T-cell (primary cell): ENCODE measurements around the gene NRIP1. TPM values are rescaled to one million over a fixed set of nuclear protein-coding genes. Genes with fewer than 3 reads are reported as not detected.

Experiments used
- ATAC-seq, 4 experiments: fragments of 200-7000 bp in 3 of 4; fragments of 150-1000 bp in 1 of 4; cut with Tn5 transposase; replicated peaks in 1 of 4; 1 replicate in 3 of 4; 2 replicates in 1 of 4; pipeline ENCODE4 v1.10.0; 2021; ENCODE audit warnings: moderate library complexity in 3 of 4, mild to moderate bottlenecking in 2 of 4, moderate number of reproducible peaks in 1 of 4
- CTCF ChIA-PET, 2 donors: fragments of 300-600 bp; sonication (Branson Sonifier 250); formaldehyde crosslinking; loops; one replicate each; lab custom pipeline; 2022; ENCODE audit warnings: antibody characterized with exemption in 2 of 2; lab: Charles Lee
- POLR2A ChIA-PET, 2 donors: fragments of 300-600 bp; sonication (Branson Sonifier 250); formaldehyde crosslinking; loops; one replicate each; lab custom pipeline; 2022; ENCODE audit warnings: antibody characterized with exemption in 2 of 2; lab: Charles Lee
- DNase-seq, 35 experiments: peaks; one replicate each; pipeline versions ENCODE4 v3.0.0 to v3.0.0-alpha.2; 2013 to 2023
- H3K27ac ChIP-seq: one replicate; pipeline ENCODE4 v1.5.1; 2013; ENCODE audit warnings: low read length
- H3K27me3 ChIP-seq, 2 experiments: replicated peaks in 1 of 2; 1 replicate in 1 of 2; 2 replicates in 1 of 2; pipeline versions ENCODE4 v1.6.1 to v1.7.0; 2013; ENCODE audit warnings: low read length in 1 of 2, mixed read lengths in 1 of 2; ENCODE audit not compliant: control insufficient read depth in 2 of 2, insufficient read depth in 2 of 2; ENCODE audit errors: extremely low read depth in 1 of 2
- H3K36me3 ChIP-seq, 2 donors: 1 replicate in 1 of 2; 2 replicates in 1 of 2; pipeline versions ENCODE4 v1.6.1 to v1.7.0; 2013; ENCODE audit warnings: low read length in 1 of 2; ENCODE audit not compliant: control insufficient read depth in 2 of 2, insufficient read depth in 1 of 2; ENCODE audit errors: extremely low read depth in 1 of 2
- H3K4me1 ChIP-seq, 2 experiments: 1 replicate in 1 of 2; 2 replicates in 1 of 2; pipeline versions ENCODE4 v1.6.1 to v1.7.0; 2013; ENCODE audit warnings: low read length in 2 of 2, mixed read lengths in 1 of 2; ENCODE audit not compliant: insufficient read depth in 2 of 2, control insufficient read depth in 1 of 2; ENCODE audit errors: extremely low read depth in 1 of 2
- H3K4me3 ChIP-seq, 2 donors: 1 replicate in 1 of 2; 2 replicates in 1 of 2; pipeline versions ENCODE4 v1.5.1 to v1.7.0; 2013; ENCODE audit warnings: mild to moderate bottlenecking in 2 of 2, low read length in 1 of 2, moderate library complexity in 1 of 2; ENCODE audit not compliant: control insufficient read depth in 1 of 2; ENCODE audit errors: extremely low read depth in 1 of 2
- H3K9me3 ChIP-seq: 2 replicates; pipeline ENCODE4 v1.7.0; 2013
- H3K27ac Mint-ChIP-seq, 2 donors: one replicate each; pipeline ENCODE4 v1.8.0; 2020 to 2021; ENCODE audit warnings: mild to moderate bottlenecking in 2 of 2, mixed read lengths in 2 of 2
- H3K27me3 Mint-ChIP-seq, 2 donors: one replicate each; pipeline ENCODE4 v1.8.0; 2021 to 2022; ENCODE audit warnings: mixed read lengths in 2 of 2
- H3K36me3 Mint-ChIP-seq: one replicate; pipeline ENCODE4 v1.8.0; 2021; ENCODE audit warnings: mixed read lengths
- H3K4me1 Mint-ChIP-seq, 3 donors: one replicate each; pipeline ENCODE4 v1.8.0; 2020 to 2022; ENCODE audit warnings: mixed read lengths in 3 of 3, mild to moderate bottlenecking in 1 of 3
- H3K4me3 Mint-ChIP-seq, 3 donors: one replicate each; pipeline ENCODE4 v1.8.0; 2020 to 2022; ENCODE audit warnings: mild to moderate bottlenecking in 3 of 3, mixed read lengths in 3 of 3, moderate library complexity in 3 of 3
- H3K9me3 Mint-ChIP-seq, 3 donors: one replicate each; pipeline ENCODE4 v1.8.0; 2020 to 2022; ENCODE audit warnings: mixed read lengths in 3 of 3
- WGBS: methylation state at CpG from one replicate; pipeline ENCODE4 v1.1.5; 2013; ENCODE audit warnings: missing lambda C conversion rate; ENCODE audit not compliant: insufficient coverage; 5-methylcytosine and 5-hydroxymethylcytosine counted together
- total RNA-seq, 35 experiments: library from RNA in 6 of 35; stranded (reverse) in 6 of 35; fragments of 120-200 nt in 1 of 35; gene quantifications; one replicate each; pipeline versions ENCODE4 v1.2.1 to v1.2.4 and lab custom pipeline; 2013 to 2026

NRIP1 gene
- total RNA-seq, 5 donors from 2014 or later (not counting 1 experiment from before 2014, with no cell fraction given): 19.5 to 35.8 (median 26.5) TPM

- H3K36me3 ChIP-seq: no peaks in the 10 kb centered on the region
- ATAC-seq: no peak
- Mint-ChIP-seq H3K9me3 (peaks cover 3 to 5% (median 4%) of the 10 kb centered on the region in 3 donors), H3K4me3 (no peak overlapping the region), H3K27ac (no peak overlapping the region), H3K4me1 (no peaks in the 10 kb centered on the region), H3K27me3 (peaks cover 0 to 4% of the 10 kb centered on the region in 2 donors), H3K36me3 (peaks cover 3% of the 10 kb centered on the region)
- ChIA-PET CTCF (interaction anchor here in 1 of 2 donors (0.6 kb wide), 1 partner anchor 103 kb away, joined by 6 read pairs; no protein-coding TSS in a partner anchor), POLR2A (no interaction called here)
- no peak overlapping the region for H3K27ac ChIP-seq
- DNase-seq: no peak
- H3K4me3 ChIP-seq: no peak overlapping the region
- no peaks in the 10 kb centered on the region for H3K4me1 ChIP-seq
- H3K27me3 ChIP-seq: no peaks in the 10 kb centered on the region
- H3K9me3 ChIP-seq: no peaks in the 10 kb centered on the region
- WGBS: 100% methylated on average over 2 of the region's 4 CpGs
These were observed 111.9 kb downstream of the NRIP1 start for GRCh38 chr21:14952916-14953315.

GRCh38 chr21:14949603-14950002 is 115.2 kb downstream of the NRIP1 start:
- ChIA-PET POLR2A (no interaction called here), CTCF (no interaction called here)
- Mint-ChIP-seq H3K9me3 (peaks cover 3 to 5% (median 4%) of the 10 kb centered on the region in 3 donors), H3K27ac (no peak overlapping the region), H3K4me3 (no peak overlapping the region), H3K27me3 (peaks cover 0 to 4% of the 10 kb centered on the region in 2 donors), H3K36me3 (peaks cover 3% of the 10 kb centered on the region), H3K4me1 (no peaks in the 10 kb centered on the region)
- H3K4me1 ChIP-seq: no peaks in the 10 kb centered on the region
- WGBS: 100% methylated on average over 1 of the region's 4 CpGs
- no peaks in the 10 kb centered on the region for H3K36me3 ChIP-seq
- H3K9me3 ChIP-seq: no peaks in the 10 kb centered on the region
- no peak for ATAC-seq
- no peak overlapping the region for H3K27ac ChIP-seq
- no peak overlapping the region for H3K4me3 ChIP-seq
- DNase-seq: no peak
- no peaks in the 10 kb centered on the region for H3K27me3 ChIP-seq

DNA sequence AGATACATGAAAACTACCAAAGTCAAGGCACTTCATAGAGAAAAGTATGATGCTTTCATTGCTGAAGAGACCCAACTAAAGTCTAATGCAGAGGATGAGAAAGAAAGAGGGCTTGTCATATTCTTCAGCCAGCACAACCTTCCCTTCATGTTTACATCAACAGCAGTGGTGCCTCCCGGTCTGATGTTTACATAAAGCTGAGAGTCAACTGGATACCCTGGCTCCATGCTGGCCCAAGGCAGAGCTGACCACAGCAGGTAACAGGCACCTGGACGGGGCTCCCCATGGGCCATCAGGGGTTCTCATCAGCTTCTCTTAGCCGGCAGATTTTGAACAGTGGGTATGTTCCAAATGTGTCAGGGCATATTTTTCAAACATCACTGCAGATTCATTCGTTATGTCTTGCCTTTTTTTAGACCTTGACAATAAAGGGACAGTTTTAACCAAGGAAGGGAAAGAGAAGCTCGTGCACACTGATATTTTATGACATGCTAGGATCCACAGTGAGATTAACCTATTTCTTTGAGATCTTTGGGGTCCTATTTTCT is 117.1 kb downstream of the NRIP1 start:
- Mint-ChIP-seq H3K36me3 (peaks cover 3% of the 10 kb centered on the region), H3K4me1 (no peaks in the 10 kb centered on the region), H3K9me3 (peaks cover 3 to 5% (median 4%) of the 10 kb centered on the region in 3 donors), H3K4me3 (no peak overlapping the region), H3K27ac (no peak overlapping the region), H3K27me3 (peaks cover 3 to 4% of the 10 kb centered on the region in 2 donors)
- Histone ChIP-seq H3K4me1 (no peaks in the 10 kb centered on the region), H3K27me3 (no peaks in the 10 kb centered on the region), H3K36me3 (no peaks in the 10 kb centered on the region), H3K9me3 (no peaks in the 10 kb centered on the region), H3K27ac (no peak overlapping the region), H3K4me3 (no peak overlapping the region)
- POLR2A ChIA-PET: no interaction called here
- WGBS: 94% methylated on average over 2 of the region's 5 CpGs
- DNase-seq: no peak
- no peak for ATAC-seq
- CTCF ChIA-PET: no interaction called here

DNA sequence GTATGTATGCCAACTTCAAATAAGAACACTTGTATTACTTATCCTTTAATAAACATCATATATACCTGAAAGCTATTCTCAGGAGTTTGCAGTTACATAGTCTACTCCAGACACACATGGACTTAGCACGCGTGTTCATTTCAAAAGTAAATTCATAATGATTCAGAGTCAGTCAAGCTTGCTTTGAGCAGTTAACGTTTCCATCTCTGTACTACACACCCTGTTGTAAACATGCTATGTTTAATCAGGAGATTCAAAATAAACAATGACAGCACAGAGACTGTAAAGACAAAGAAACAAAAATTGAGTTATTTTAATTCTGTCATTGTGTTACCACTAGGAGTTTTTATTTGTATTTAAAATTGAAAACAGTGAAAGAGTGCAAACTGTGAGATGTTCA is 119.6 kb downstream of the NRIP1 start:
- Mint-ChIP-seq H3K4me1 (no peaks in the 10 kb centered on the region), H3K27ac (no peak overlapping the region), H3K9me3 (peaks cover 3 to 9% (median 4%) of the 10 kb centered on the region in 3 donors), H3K27me3 (peaks cover 0 to 3% of the 10 kb centered on the region in 2 donors), H3K4me3 (no peak overlapping the region), H3K36me3 (peaks cover 3% of the 10 kb centered on the region)
- DNase-seq (no peak), ATAC-seq (no peak)
- CTCF ChIA-PET: no interaction called here
- no peaks in the 10 kb centered on the region for H3K27me3 ChIP-seq
- H3K4me3 ChIP-seq: no peak overlapping the region
- H3K9me3 ChIP-seq: no peaks in the 10 kb centered on the region
- POLR2A ChIA-PET: no interaction called here
- H3K4me1 ChIP-seq: no peaks in the 10 kb centered on the region
- WGBS: 100% methylated on average over 2 of the region's 3 CpGs
- H3K36me3 ChIP-seq: no peaks in the 10 kb centered on the region
- no peak overlapping the region for H3K27ac ChIP-seq

DNA sequence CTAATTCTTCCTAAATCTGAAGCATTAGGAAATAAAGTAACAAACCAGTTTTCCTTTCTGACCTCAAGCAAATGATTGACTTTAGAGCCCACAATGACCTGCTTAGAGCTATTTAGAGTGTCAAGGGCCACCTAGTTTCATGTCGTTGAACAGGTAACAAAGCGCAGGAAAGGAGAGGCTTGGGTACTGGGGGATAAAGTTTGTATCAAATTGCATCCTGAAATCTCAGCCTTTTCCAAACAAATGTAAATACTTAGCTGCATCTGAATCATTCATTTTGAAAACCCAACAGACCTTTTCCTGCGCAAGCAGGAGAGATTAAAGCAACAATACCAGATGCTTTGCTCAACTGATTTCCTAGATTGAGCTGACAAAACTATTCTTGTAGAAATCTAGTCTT is 121.2 kb downstream of the NRIP1 start:
- POLR2A ChIA-PET: no interaction called here
- H3K9me3 Mint-ChIP-seq: peaks cover 3 to 7% (median 3%) of the 10 kb centered on the region in 3 donors
- H3K4me1 ChIP-seq: no peaks in the 10 kb centered on the region
- H3K4me1 Mint-ChIP-seq: no peaks in the 10 kb centered on the region
- no peak for DNase-seq
- no peak for ATAC-seq
- H3K4me3 Mint-ChIP-seq: no peak overlapping the region
- H3K4me3 ChIP-seq: no peak overlapping the region
- H3K9me3 ChIP-seq: no peaks in the 10 kb centered on the region
- no peak overlapping the region for H3K27ac Mint-ChIP-seq
- H3K36me3 Mint-ChIP-seq: peaks cover under 1% of the 10 kb centered on the region
- H3K27me3 Mint-ChIP-seq: peaks cover 0 to 3% of the 10 kb centered on the region in 2 donors
- 100% methylated on average over 2 of the region's 3 CpGs for WGBS
- no peaks in the 10 kb centered on the region for H3K27me3 ChIP-seq
- H3K27ac ChIP-seq: no peak overlapping the region
- CTCF ChIA-PET: no interaction called here
- H3K36me3 ChIP-seq: no peaks in the 10 kb centered on the region

GRCh38 chr21:14942801-14943490 is 121.9 kb downstream of the NRIP1 start:
- no CpG with 5 or more reads among the region's 2 CpGs for WGBS

More at GRCh38 chr21:14942801-14943490, 121.9 kb downstream of the NRIP1 start:
- H3K9me3 Mint-ChIP-seq: peaks cover 5 to 11% (median 9%) of the 10 kb centered on the region in 3 donors
- no peak overlapping the region for H3K4me3 Mint-ChIP-seq
- Histone ChIP-seq H3K4me3 (no peak overlapping the region), H3K27ac (no peak overlapping the region), H3K4me1 (no peaks in the 10 kb centered on the region), H3K9me3 (no peaks in the 10 kb centered on the region), H3K36me3 (no peaks in the 10 kb centered on the region), H3K27me3 (no peaks in the 10 kb centered on the region)
- ChIA-PET CTCF (interaction anchor here in 1 of 2 donors (0.5 kb wide), 1 partner anchor 50 kb away, joined by 5 read pairs; no protein-coding TSS in a partner anchor), POLR2A (no interaction called here)
- H3K36me3 Mint-ChIP-seq: no peaks in the 10 kb centered on the region
- DNase-seq: no peak
- H3K27ac Mint-ChIP-seq: no peak overlapping the region
- H3K4me1 Mint-ChIP-seq: no peaks in the 10 kb centered on the region
- no peak for ATAC-seq
- peaks cover 0 to 3% of the 10 kb centered on the region in 2 donors for H3K27me3 Mint-ChIP-seq
